NCI-H69 (cell line): ENCODE data around the gene PTGES3L.
A peak's percentile ranks its signal among the peaks of the same experiment; 100 is the strongest.
"Not testable (repeated sequence)": the region's sequence is repeated elsewhere in the genome, so short reads cannot be mapped to it uniquely, and the experiment has no call there.

Experiments
- DNase-seq: peaks from one replicate; lab custom pipeline; 2025; lab: John Stamatoyannopoulos, UW

PTGES3L gene

GRCh38 chr17:42980274-42980765 lies 440 bp upstream of the PTGES3L start, which contains the start of gene RUNDC1:
Gene RUNDC1 (plus strand): TSS chr17:42980565. CDS start chr17:42980577, 12 bp downstream.
- peak; percentile 96 for DNase-seq

GRCh38 chr17:42975701-42976100 lies 4.2 kb downstream of the PTGES3L start:
- DNase-seq: not testable (repeated sequence)

- no peak for DNase-seq
Observed at GRCh38 chr17:42975265-42975664, 4.6 kb downstream of the PTGES3L start.

DNA sequence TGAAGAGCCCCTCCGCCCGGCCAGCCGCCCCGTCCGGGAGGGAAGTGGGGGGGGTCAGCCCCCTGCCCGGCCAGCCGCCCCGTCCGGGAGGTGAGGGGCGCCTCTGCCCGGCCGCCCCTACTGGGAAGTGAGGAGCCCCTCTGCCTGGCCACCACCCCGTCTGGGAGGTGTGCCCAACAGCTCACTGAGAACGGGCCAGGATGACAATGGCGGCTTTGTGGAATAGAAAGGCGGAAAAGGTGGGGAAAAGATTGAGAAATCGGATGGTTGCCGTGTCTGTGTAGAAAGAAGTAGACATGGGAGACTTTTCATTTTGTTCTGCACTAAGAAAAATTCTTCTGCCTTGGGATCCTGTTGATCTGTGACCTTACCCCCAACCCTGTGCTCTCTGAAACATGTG lies 6.6 kb downstream of the PTGES3L start:
- DNase-seq: not testable (repeated sequence)

DNA sequence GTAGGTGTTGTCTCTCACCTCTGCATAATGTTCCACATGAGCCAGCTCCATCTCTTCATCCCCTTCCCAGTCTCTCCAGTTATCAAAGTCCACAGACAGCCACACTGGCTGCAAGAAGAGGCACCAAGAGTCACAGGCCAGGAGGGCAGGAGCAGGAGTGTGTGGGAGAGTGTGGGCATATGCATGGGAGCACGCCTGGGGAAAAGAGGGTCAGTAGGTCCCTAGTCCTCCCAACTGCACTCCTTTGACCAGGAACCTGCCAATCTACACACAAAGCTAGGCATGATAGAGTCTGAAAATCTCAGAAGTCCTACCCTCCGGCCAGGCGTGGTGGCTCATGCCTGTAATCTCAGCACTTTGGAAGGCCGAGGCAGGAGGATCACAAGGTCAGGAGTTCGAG lies 8.3 kb downstream of the PTGES3L start:
- DNase-seq: no peak

- peak; percentile 53 for DNase-seq
Observed at GRCh38 chr17:42969001-42969581, 10.8 kb downstream of the PTGES3L start.

GRCh38 chr17:42967925-42968324 lies 12.0 kb downstream of the PTGES3L start:
- no peak for DNase-seq

- peak; percentile 97 for DNase-seq
Observed at GRCh38 chr17:42964161-42964932, 15.5 kb downstream of the PTGES3L start, which contains the start of gene AARSD1. Gene AARSD1 (minus strand): TSS chr17:42964454. CDS start chr17:42964440, 14 bp downstream.

DNA sequence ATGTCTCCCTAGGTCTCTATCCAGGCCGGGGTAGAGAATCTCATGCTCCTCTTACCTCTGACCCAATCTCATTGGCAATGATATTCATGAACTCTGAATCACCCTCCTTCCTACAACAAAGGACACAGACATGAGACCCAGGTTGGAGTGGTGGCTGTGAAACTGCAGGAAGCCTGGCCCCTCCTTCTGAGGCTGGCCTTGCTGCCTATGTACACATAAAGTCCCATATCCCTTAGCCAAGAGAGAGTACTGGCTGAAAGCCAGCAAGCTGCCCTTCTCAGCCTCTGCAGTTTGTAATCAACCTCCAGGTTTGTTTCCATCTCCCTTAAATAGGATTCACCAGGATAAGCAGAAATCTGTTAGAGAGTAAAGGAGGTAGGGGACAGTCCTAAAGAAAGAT lies 26.2 kb downstream of the PTGES3L start:
- DNase-seq: peak; percentile 39

- DNase-seq: no peak
Observed at GRCh38 chr17:42950044-42950783, 29.7 kb downstream of the PTGES3L start.

GRCh38 chr17:42946812-42947211 lies 33.1 kb downstream of the PTGES3L start:
- DNase-seq: no peak

DNA sequence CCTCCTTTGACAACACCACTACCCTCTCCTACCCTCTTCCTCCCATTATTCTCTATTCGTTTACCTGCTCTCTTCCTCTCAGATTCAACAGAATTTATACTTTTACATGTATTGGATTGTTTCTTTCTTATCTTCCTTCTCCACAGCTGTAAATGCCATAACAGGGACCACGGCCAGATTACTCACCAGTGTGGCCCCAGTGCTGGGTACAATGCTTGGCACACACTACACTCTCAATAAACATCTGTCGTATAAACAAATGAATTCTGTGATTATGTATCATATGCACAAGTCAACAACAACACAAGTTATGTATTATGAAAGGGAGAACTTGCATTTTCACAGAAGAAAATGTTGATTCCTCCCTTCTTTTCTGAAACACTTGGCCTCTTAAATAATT lies 35.7 kb downstream of the PTGES3L start:
- DNase-seq: no peak

GRCh38 chr17:42937712-42938596 lies 41.9 kb downstream of the PTGES3L start:
- peak; percentile 75 for DNase-seq

- DNase-seq: no peak
Observed at GRCh38 chr17:42929497-42929844, 50.4 kb downstream of the PTGES3L start.

DNA sequence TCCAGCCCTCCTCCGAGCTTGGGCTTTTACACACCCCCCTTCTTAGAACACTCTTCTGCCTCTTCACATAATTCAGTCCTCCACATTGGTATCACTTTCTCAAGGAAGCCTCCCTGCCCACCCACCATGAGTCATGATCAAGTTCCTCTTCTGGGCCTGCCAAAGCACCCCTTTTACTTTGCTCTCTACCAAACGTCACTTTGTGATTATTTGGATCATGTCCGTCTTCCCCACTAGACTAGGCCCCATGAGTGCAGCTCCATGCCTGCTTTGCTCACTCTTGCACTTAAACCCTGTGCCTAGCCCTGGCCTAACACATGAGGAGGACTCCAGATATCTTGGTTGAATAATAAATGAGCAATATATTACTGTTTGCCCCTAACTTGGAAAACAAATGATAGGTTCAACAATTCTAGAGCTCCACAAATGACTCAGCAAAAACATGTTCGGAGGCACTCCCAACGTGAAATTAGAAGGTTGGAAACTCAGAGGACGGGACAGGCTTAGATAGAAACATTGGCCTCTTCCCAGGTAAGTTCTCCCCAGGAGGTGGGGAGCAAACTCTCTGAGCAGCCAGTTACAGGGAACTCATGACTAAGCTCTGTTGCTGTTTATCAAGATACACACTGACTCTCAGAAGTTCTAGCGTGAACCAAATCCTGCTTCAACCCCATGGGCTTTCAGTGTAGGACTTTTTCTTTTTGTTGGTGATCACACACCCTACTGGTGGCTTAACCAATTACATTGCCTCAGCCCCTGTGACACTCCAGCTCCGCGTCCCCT lies 51.0 kb downstream of the PTGES3L start:
- DNase-seq: peak; percentile 78

DNA sequence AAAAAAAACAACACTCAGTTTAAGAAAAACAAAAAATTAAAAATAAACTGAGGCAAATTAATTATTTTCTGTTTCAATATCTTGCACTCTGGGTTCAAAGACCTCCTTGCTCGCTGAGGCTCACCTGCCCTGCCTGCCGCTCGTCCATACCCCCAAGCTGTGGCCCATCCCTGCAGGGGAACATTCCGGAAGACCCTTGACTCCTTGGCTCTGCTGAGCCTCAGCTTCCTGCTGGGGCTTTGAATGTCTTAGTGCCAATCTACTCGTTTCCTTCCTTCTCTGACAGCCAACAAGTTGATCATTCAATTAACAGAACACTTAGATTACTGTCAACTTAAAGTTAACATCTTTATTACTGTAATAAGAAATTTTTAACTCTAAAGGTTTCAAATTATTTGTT lies 55.0 kb downstream of the PTGES3L start:
- DNase-seq: no peak

- not testable (repeated sequence) for DNase-seq
Observed at GRCh38 chr17:42923472-42923871, 56.4 kb downstream of the PTGES3L start.

- DNase-seq: no peak
Observed at GRCh38 chr17:42922294-42922693, 57.6 kb downstream of the PTGES3L start.

DNA sequence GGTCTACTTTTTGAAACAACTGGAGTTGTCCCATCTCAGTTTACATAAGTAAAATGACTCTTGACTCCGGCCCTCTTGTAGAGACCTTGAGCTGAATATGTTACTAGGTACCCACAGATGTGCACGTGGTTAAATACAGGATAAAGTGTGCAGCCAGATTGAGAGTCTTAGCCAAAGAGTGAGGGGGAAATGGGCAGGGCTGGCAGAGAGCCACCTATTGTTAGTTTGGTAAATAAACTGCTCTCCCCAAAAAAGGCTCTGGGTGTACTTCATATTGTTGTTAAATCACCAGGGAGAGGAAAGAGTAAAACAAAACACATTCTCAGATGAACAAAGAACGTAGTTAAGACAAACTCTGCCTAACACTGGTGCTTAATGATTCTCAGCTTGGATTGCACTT lies 59.0 kb downstream of the PTGES3L start:
- peak; percentile 84 for DNase-seq

- DNase-seq: no peak
Observed at GRCh38 chr17:42920106-42920900, 59.6 kb downstream of the PTGES3L start.
